ENCODE results near the gene OTOG.

The OTOG gene

GRCh38 chr11:17580271-17580670, 33.2 kb downstream of the OTOG start:
- in situ Hi-C loops (cut with HindIII; ENCODE audit: low sequenced_read_pairs): no loop called here
- no peak for DNase-seq (ENCODE audit: low read depth)
- TF ChIP-seq CTCF (IDR thresholded peaks at IDR 0.05; ENCODE audit: low read depth, low read length, missing control alignments): no peak
- no peak overlapping the region for H3K4me3 ChIP-seq (ENCODE audit: low read depth, low read length)

- no peak for DNase-seq (ENCODE audit: low read depth)
- TF ChIP-seq CTCF (IDR thresholded peaks at IDR 0.05; ENCODE audit: low read depth, low read length, missing control alignments): no peak
- H3K4me3 ChIP-seq (ENCODE audit: low read depth, low read length): no peak overlapping the region
- in situ Hi-C loops (cut with HindIII; ENCODE audit: low sequenced_read_pairs): no loop called here
Observed at GRCh38 chr11:17581036-17581731, 34.1 kb downstream of the OTOG start.

- in situ Hi-C loops (cut with HindIII; ENCODE audit: low sequenced_read_pairs): no loop called here
- H3K4me3 ChIP-seq (ENCODE audit: low read depth, low read length): no peak overlapping the region
- DNase-seq (ENCODE audit: low read depth): no peak
- TF ChIP-seq CTCF (IDR thresholded peaks at IDR 0.05; ENCODE audit: low read depth, low read length, missing control alignments): no peak
Observed at GRCh38 chr11:17581732-17582053, 34.6 kb downstream of the OTOG start.

- DNase-seq (ENCODE audit: low read depth): no peak
- no peak for TF ChIP-seq CTCF (IDR thresholded peaks at IDR 0.05; ENCODE audit: low read depth, low read length, missing control alignments)
- H3K4me3 ChIP-seq (ENCODE audit: low read depth, low read length): no peak overlapping the region
- in situ Hi-C loops (cut with HindIII; ENCODE audit: low sequenced_read_pairs): no loop called here
Observed at GRCh38 chr11:17585911-17586695, 39.0 kb downstream of the OTOG start.

GRCh38 chr11:17588166-17588565, 41.1 kb downstream of the OTOG start:
- no peak for DNase-seq (ENCODE audit: low read depth)
- no peak overlapping the region for H3K4me3 ChIP-seq (ENCODE audit: low read depth, low read length)
- no peak for TF ChIP-seq CTCF (IDR thresholded peaks at IDR 0.05; ENCODE audit: low read depth, low read length, missing control alignments)
- in situ Hi-C loops (cut with HindIII; ENCODE audit: low sequenced_read_pairs): no loop called here

GRCh38 chr11:17588721-17589120, 41.7 kb downstream of the OTOG start:
- no peak for DNase-seq (ENCODE audit: low read depth)
- TF ChIP-seq CTCF (IDR thresholded peaks at IDR 0.05; ENCODE audit: low read depth, low read length, missing control alignments): no peak
- in situ Hi-C loops (cut with HindIII; ENCODE audit: low sequenced_read_pairs): no loop called here
- no peak overlapping the region for H3K4me3 ChIP-seq (ENCODE audit: low read depth, low read length)
